ENCODE results near the gene THSD4. TPM values are rescaled to one million over a fixed set of nuclear protein-coding genes. Genes with fewer than 3 reads are reported as not detected.

Gene THSD4
- total and polyA plus RNA-seq, 2 of the 4 experiments (the other 2 are of a cell fraction), result 25.5 to 31.1 TPM

GRCh38 chr15:71804695-71805470, 689.6 kb downstream of the THSD4 start:
- TF ChIP-seq RFX5 (IDR thresholded peaks at IDR 0.05; ENCODE audit: low read depth, low read length), result no peak
- TF ChIP-seq FOS (IDR thresholded peaks at IDR 0.05; ENCODE audit: low read depth, low read length), result no peak
- no peak for TF ChIP-seq MXI1 (IDR thresholded peaks at IDR 0.05; ENCODE audit: borderline replicate concordance, low read depth, low read length)
- TF ChIP-seq MAFK (IDR thresholded peaks at IDR 0.05; ENCODE audit: low read depth, low read length), result no peak
- no peak for TF ChIP-seq USF2 (IDR thresholded peaks at IDR 0.05; ENCODE audit: low read depth, low read length)
- no peak for TF ChIP-seq ELK1 (IDR thresholded peaks at IDR 0.05; ENCODE audit: borderline replicate concordance, low read depth, low read length)
- no peak for TF ChIP-seq RCOR1 (IDR thresholded peaks at IDR 0.05; ENCODE audit: insufficient replicate concordance, low read length)
- no peak for TF ChIP-seq BHLHE40 (IDR thresholded peaks at IDR 0.05; ENCODE audit: low read depth, low read length)
- TF ChIP-seq POLR2A (IDR thresholded peaks at IDR 0.05; ENCODE audit: low read depth, low read length), result no peak
- no peak for TF ChIP-seq CEBPB (IDR thresholded peaks at IDR 0.05; ENCODE audit: low read depth, low read length)
- TF ChIP-seq CTCF (conservative IDR thresholded peaks at IDR 0.05; ENCODE audit: low read depth, low read length), result no peak
- no peak for TF ChIP-seq SMC3 (IDR thresholded peaks at IDR 0.05; ENCODE audit: low read depth, low read length)
- Histone ChIP-seq H2BK120ac (ENCODE audit: low read depth, low read length) (no peak overlapping the region), H3K9ac (ENCODE audit: low read depth, low read length) (no peak overlapping the region), H3K4me1 (ENCODE audit: control insufficient read depth, insufficient read depth, low read length) (peaks cover 19% of the 10 kb centered on the region), H4K91ac (ENCODE audit: insufficient read depth, low read depth, low read length) (no peak overlapping the region), H3K23ac (ENCODE audit: low read depth, low read length) (no peak overlapping the region), H3K4me2 (ENCODE audit: low read depth, low read length) (no peak overlapping the region), H3K56ac (ENCODE audit: extremely low read depth, insufficient read depth, low read length) (no peak overlapping the region), H2BK20ac (ENCODE audit: low read depth, low read length) (no peak overlapping the region), H3K4ac (ENCODE audit: low read depth, low read length) (no peak overlapping the region), H4K8ac (ENCODE audit: low read depth in 2 of 2, low read length in 2 of 2) (no peak overlapping the region), H2AK9ac (replicated peaks; ENCODE audit: low read depth, low read length, poor library complexity) (no peak overlapping the region), H2BK15ac (ENCODE audit: low read depth, low read length) (no peak overlapping the region), H3K14ac (replicated peaks; ENCODE audit: low read depth, low read length) (no peak overlapping the region), H3K9me3 (ENCODE audit: control insufficient read depth, insufficient read depth, low read length) (no peaks in the 10 kb centered on the region), H3K79me1 (ENCODE audit: low read depth in 1 of 2, low read length in 2 of 2) (no peaks in the 10 kb centered on the region), H2BK5ac (ENCODE audit: low read depth, low read length, poor library complexity, severe bottlenecking) (no peak overlapping the region), H3K4me3 (ENCODE audit: insufficient read depth, low read depth, low read length) (no peak overlapping the region), H2AFZ (replicated peaks; ENCODE audit: low read length, poor library complexity) (peak overlapping the region; percentile 18), H3K27ac (ENCODE audit: insufficient read depth, low read length) (no peak overlapping the region), H2AK5ac (ENCODE audit: low read depth, low read length) (no peak overlapping the region), H3K9me1 (ENCODE audit: insufficient read depth, low read length) (peaks cover 9% of the 10 kb centered on the region; the same call in 1 of the 2 replicates), H3K18ac (ENCODE audit: low read depth, low read length) (no peak overlapping the region), H3K27me3 (ENCODE audit: control insufficient read depth, insufficient read depth, low read length) (no peaks in the 10 kb centered on the region), H4K20me1 (ENCODE audit: insufficient read depth, low read length) (no peaks in the 10 kb centered on the region), H4K5ac (ENCODE audit: low read depth, low read length) (no peak overlapping the region), H3K36me3 (ENCODE audit: control insufficient read depth, insufficient read depth, low read length) (no peaks in the 10 kb centered on the region)
- dilution Hi-C loops (cut with HindIII; ENCODE audit: low sequenced_read_pairs, unreplicated experiment), result no loop called here
- ChIA-PET CTCF (interaction anchor here (0.6 kb wide), 1 partner anchor 52 kb away, joined by 5 read pairs; no protein-coding TSS in a partner anchor), POLR2A (ENCODE audit: unreplicated experiment) (interaction anchor here (0.6 kb wide), 1 partner anchor 351 kb away, joined by 7 read pairs; no protein-coding TSS in a partner anchor)
- in situ Hi-C loops (cut with MboI; ENCODE audit: low sequenced_read_pairs), result loop anchor here (5.0 to 10.0 kb wide), 3 partner anchors 358 to 830 kb away; no protein-coding TSS in a partner anchor
- DNase-seq, result no peak
- intact Hi-C loops (cut with micrococcal nuclease), result loop anchor here (10.0 kb wide), 1 partner anchor 910 kb away; the partner anchor contains the start of genes LRRC49 and THAP10
- 69% methylated on average over 2 of the region's 6 CpGs; no CpG with 5 or more reads in 1 of the 2 experiments for WGBS, 2 experiments (ENCODE audit: extremely low coverage in 2 of 2, insufficient read length in 1 of 2)
- no peak for ATAC-seq (ENCODE audit: low read depth)
- no TSS peak for BruUV-seq (replicated peaks)

All from IMR-90 (cell line).